GM12801 (cell line): ENCODE measurements around the gene PIK3R5.

Experiments used
- TF ChIP-seq, protein P1 (sequence below): IDR thresholded peaks from one replicate; pipeline ENCODE4 v1.5.1; 2011; ENCODE audit warnings: control low read depth; ENCODE audit not compliant: insufficient read length; ENCODE audit errors: extremely low read depth

The PIK3R5 gene

DNA sequence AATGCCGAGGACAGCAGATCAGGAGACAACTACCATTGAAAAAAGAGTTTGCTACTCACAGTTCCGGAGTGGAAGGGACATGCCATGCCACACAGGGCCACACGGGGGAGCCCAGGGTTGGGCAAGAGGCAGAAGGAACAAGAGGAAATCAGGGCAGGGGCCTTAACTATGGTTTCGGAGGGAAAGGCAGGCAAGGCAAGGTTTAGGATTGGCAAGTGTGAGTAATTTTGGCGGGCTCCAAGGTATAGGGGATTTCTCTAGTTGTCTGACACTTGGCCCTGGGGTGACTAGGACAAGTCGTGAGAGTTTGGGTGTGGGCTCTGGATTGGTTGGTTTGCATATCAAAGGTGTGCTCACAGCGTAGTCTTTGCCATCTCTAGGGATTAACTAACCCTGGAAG is 28.8 kb upstream of the PIK3R5 start:
- TF ChIP-seq, protein P1, sequence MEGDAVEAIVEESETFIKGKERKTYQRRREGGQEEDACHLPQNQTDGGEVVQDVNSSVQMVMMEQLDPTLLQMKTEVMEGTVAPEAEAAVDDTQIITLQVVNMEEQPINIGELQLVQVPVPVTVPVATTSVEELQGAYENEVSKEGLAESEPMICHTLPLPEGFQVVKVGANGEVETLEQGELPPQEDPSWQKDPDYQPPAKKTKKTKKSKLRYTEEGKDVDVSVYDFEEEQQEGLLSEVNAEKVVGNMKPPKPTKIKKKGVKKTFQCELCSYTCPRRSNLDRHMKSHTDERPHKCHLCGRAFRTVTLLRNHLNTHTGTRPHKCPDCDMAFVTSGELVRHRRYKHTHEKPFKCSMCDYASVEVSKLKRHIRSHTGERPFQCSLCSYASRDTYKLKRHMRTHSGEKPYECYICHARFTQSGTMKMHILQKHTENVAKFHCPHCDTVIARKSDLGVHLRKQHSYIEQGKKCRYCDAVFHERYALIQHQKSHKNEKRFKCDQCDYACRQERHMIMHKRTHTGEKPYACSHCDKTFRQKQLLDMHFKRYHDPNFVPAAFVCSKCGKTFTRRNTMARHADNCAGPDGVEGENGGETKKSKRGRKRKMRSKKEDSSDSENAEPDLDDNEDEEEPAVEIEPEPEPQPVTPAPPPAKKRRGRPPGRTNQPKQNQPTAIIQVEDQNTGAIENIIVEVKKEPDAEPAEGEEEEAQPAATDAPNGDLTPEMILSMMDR: peak; percentile 79

DNA sequence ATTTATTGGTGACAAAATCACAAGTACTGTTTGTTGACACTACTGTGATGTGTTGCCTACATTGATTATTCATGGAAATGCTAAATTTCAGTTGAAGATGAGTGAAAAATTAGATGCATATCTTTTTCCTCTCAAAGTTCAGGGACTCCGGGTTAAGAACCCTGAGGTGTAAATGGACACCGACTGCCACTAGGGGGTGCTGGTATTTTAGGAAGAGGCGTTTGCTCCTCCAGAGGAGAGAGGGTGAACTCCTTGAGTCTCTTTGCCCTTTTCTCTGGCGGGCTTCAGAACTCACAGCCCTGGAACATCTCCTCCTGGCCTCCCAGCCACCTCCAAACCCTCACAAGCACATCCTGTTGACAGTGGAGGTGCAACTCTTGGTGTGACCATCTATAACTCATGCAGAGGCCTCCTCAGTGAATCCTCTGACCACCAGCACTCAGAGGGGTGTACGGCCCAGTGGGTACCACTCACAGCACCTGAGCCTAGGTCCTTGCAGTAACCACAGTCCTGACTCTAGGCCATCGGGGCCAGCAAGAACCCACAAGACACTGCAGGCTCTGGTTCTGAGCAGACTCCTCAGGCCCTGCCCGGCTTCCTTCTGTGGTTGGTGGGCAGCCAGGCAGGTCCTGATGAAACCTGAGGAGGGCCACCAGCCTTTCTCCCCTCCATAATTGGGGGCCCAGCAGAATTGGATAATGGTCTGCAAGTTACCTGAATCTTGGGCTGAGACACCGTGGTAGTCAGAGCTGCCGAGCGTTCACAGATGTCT is 26.2 kb upstream of the PIK3R5 start:
- TF ChIP-seq, protein P1: no peak

- TF ChIP-seq, protein P1: no peak
Observed at GRCh38 chr17:8986295-8986694, 20.8 kb upstream of the PIK3R5 start.

DNA sequence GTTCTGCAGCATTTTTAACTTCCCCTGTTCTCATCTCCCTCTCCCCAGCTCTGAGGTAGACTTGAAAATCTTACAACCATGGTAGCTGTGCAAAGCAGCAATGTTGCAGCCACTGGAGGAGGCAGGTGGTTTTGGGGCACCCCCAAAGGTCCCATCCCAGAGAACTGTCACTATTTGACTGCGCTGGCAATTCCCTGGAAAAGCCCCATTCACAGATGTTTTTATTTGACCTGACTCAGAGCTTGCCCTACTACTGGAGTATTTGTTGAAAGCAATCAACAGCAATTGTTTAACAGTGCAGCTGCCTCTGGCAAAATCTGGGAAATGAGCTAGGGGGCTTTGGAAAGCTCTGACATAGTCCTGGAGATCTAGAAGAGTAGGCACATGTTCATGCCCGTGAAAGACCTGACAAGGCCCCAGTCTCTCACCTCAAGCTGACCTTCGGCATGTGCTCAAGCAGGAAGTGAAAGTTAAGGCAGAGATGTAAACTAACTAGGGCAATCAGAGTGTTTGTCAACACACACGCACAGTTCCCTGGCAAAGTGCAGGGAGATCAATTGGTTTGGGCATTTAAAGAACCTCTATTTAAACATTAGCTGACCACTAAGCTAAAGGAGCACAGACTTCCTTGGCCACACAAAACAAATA is 19.7 kb upstream of the PIK3R5 start:
- TF ChIP-seq, protein P1: no peak

- TF ChIP-seq, protein P1: no peak
Observed at GRCh38 chr17:8981443-8981842, 15.9 kb upstream of the PIK3R5 start.

- TF ChIP-seq, protein P1: no peak
Observed at GRCh38 chr17:8979715-8980114, 14.2 kb upstream of the PIK3R5 start.

DNA sequence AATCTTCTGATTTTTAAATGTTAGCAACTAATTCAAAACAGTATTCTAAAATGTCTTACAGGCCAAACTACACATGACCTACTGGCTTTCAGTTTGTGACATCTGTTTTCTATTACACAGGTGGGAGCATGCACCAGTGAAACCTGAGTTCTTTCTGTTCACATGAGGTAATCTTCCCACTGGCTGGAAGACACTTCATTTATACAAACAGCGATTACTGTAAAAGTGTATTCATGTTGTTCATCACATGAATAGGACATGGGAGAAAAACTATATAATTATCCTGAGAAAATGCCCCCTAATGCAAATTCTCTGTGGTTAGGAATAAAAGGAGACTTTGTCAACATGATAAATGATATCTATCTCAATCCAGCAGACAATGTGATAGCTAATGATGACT is 11.1 kb upstream of the PIK3R5 start:
- TF ChIP-seq, protein P1: no peak
